RWPE2 (cell line): Measurements from ENCODE around the gene UBXN10.

Experiments used
- ATAC-seq: fragments of 200-7000 bp; cut with Tn5 transposase; 3 replicates; pipeline ENCODE4 v1.9.1; 2021; ENCODE audit warnings: low read depth
- DNase-seq: peaks from one replicate; pipeline ENCODE4 v3.0.0-alpha.2; 2020; ENCODE audit warnings: low spot score
- H3K27ac ChIP-seq: fragments of 450-650 bp; 2 replicates; pipeline ENCODE4 v1.5.1; 2017; ENCODE audit warnings: mild to moderate bottlenecking; ENCODE audit not compliant: poor library complexity, severe bottlenecking
- H3K27me3 ChIP-seq: fragments of 250-450 bp; sonication (Bioruptor Pico); 2 replicates; pipeline ENCODE4 v1.5.1; 2021; ENCODE audit warnings: mild to moderate bottlenecking, moderate library complexity; ENCODE audit not compliant: insufficient read depth, poor library complexity, severe bottlenecking
- H3K36me3 ChIP-seq: fragments of 250-450 bp; sonication (Bioruptor Pico); 2 replicates; pipeline ENCODE4 v1.5.1; 2020; ENCODE audit warnings: low read depth, mild to moderate bottlenecking, moderate library complexity
- H3K4me1 ChIP-seq: fragments of 250-450 bp; sonication (Bioruptor Pico); 2 replicates; pipeline ENCODE4 v1.5.1; 2021; ENCODE audit warnings: mild to moderate bottlenecking, moderate library complexity; ENCODE audit not compliant: insufficient read depth, poor library complexity, severe bottlenecking
- H3K4me3 ChIP-seq: fragments of 250-450 bp; sonication (Bioruptor Pico); 2 replicates; pipeline ENCODE4 v1.5.1; 2021; ENCODE audit warnings: mild to moderate bottlenecking, moderate library complexity; ENCODE audit not compliant: severe bottlenecking
- H3K9me3 ChIP-seq: fragments of 250-450 bp; sonication (Bioruptor Pico); 2 replicates; pipeline ENCODE4 v1.5.1; 2021; ENCODE audit warnings: mild to moderate bottlenecking, moderate library complexity; ENCODE audit not compliant: severe bottlenecking
- TF ChIP-seq, protein P1 (sequence below): fragments of 450-650 bp; IDR thresholded peaks from one replicate; pipeline ENCODE4 v1.5.1; 2017; ENCODE audit warnings: mild to moderate bottlenecking, moderate library complexity; ENCODE audit not compliant: poor library complexity, severe bottlenecking

UBXN10 gene

DNA sequence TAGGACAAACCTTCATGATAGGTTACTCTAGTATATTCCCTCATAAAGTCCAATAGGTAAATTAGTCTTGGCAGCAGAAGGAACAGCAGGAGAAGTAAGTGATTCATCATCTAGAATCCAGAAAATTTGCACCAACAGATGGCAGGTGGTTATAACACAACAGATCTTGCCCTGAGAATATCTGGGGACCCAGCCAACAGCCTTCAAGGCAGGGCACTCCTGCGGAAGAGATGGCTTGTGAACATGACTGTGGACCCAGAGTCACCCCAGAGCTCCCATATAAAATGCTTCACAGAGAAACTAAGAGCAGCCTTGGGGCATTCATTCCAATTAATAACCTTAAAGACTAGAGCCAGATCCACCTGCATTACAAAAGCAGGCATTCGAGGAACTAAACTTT is 8.3 kb downstream of the UBXN10 start:
- DNase-seq (no peak), ATAC-seq (peak; percentile 19; the same call in 1 of the 3 replicates)
- no peaks in the 10 kb centered on the region for H3K36me3 ChIP-seq
- no peaks in the 10 kb centered on the region for H3K27me3 ChIP-seq
- no peaks in the 10 kb centered on the region for H3K4me1 ChIP-seq
- H3K27ac ChIP-seq = no peak overlapping the region
- H3K9me3 ChIP-seq = no peaks in the 10 kb centered on the region
- no peak overlapping the region for H3K4me3 ChIP-seq
- TF ChIP-seq, protein P1, sequence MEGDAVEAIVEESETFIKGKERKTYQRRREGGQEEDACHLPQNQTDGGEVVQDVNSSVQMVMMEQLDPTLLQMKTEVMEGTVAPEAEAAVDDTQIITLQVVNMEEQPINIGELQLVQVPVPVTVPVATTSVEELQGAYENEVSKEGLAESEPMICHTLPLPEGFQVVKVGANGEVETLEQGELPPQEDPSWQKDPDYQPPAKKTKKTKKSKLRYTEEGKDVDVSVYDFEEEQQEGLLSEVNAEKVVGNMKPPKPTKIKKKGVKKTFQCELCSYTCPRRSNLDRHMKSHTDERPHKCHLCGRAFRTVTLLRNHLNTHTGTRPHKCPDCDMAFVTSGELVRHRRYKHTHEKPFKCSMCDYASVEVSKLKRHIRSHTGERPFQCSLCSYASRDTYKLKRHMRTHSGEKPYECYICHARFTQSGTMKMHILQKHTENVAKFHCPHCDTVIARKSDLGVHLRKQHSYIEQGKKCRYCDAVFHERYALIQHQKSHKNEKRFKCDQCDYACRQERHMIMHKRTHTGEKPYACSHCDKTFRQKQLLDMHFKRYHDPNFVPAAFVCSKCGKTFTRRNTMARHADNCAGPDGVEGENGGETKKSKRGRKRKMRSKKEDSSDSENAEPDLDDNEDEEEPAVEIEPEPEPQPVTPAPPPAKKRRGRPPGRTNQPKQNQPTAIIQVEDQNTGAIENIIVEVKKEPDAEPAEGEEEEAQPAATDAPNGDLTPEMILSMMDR = no peak

GRCh38 chr1:20194757-20195461 is 9.0 kb downstream of the UBXN10 start:
- no peaks in the 10 kb centered on the region for H3K9me3 ChIP-seq
- ATAC-seq = no peak
- no peaks in the 10 kb centered on the region for H3K27me3 ChIP-seq
- TF ChIP-seq, protein P1 = peak; percentile 74
- H3K4me3 ChIP-seq = no peak overlapping the region
- H3K4me1 ChIP-seq = no peaks in the 10 kb centered on the region
- no peaks in the 10 kb centered on the region for H3K36me3 ChIP-seq
- DNase-seq = no peak
- H3K27ac ChIP-seq = no peak overlapping the region

DNA sequence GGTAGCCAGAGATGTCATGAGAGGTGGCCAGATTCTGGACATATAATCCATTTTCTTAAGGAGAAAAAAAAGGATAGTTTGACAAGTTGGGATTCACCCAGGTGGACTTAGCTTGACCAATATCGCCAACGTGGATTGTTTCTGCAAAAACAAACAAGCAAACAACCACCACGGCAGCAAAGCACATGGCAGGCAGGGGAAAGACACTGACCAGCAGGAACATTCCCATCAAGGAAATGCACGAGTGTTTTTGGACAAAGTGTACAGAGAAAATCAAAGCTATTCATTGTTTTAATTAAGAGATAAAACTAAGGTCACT is 9.5 kb downstream of the UBXN10 start:
- no peaks in the 10 kb centered on the region for H3K9me3 ChIP-seq
- H3K4me3 ChIP-seq = no peak overlapping the region
- no peaks in the 10 kb centered on the region for H3K27me3 ChIP-seq
- TF ChIP-seq, protein P1 = peak; percentile 37
- ATAC-seq = no peak
- H3K27ac ChIP-seq = no peak overlapping the region
- H3K4me1 ChIP-seq = no peaks in the 10 kb centered on the region
- H3K36me3 ChIP-seq = no peaks in the 10 kb centered on the region
- DNase-seq = no peak

- Histone ChIP-seq H3K27ac (no peak overlapping the region), H3K9me3 (no peaks in the 10 kb centered on the region), H3K36me3 (no peaks in the 10 kb centered on the region), H3K27me3 (no peaks in the 10 kb centered on the region), H3K4me1 (no peaks in the 10 kb centered on the region), H3K4me3 (no peak overlapping the region)
- ATAC-seq (no peak), DNase-seq (no peak)
- TF ChIP-seq, protein P1 = no peak
Observed at GRCh38 chr1:20197329-20197791, 11.5 kb downstream of the UBXN10 start.

DNA sequence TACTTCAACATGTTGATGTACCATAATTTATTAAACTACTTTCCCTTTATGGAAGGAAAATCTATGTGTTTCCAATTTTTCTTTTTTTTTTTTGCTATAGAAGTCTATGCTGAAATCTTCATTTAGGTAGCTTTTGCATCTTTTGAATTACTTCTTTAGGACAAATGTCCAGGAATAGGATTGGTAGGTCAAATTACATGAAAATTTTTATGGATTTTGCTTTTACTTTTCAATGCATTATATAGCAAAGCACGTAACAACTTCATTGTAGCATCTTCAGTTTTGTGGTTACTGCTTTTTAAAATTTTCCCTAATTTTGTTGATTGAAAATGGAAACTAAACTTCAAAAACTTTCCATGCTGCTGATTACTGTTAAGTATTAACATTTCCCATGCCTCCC is 12.4 kb downstream of the UBXN10 start:
- no peak overlapping the region for H3K4me3 ChIP-seq
- no peaks in the 10 kb centered on the region for H3K36me3 ChIP-seq
- DNase-seq = no peak
- H3K27me3 ChIP-seq = no peaks in the 10 kb centered on the region
- TF ChIP-seq, protein P1 = no peak
- no peak overlapping the region for H3K27ac ChIP-seq
- H3K9me3 ChIP-seq = no peaks in the 10 kb centered on the region
- no peak for ATAC-seq
- H3K4me1 ChIP-seq = no peaks in the 10 kb centered on the region
